Liver (tissue), 9 donors: ENCODE measurements around the gene FUT4. TPM values are rescaled to one million over a fixed set of nuclear protein-coding genes. Genes with fewer than 3 reads are reported as not detected.

Experiments used
- DNase-seq: peaks from one replicate; pipeline ENCODE4 v3.0.0-alpha.2; 2017; ENCODE audit warnings: low spot score
- H3K27ac ChIP-seq, 2 donors: one replicate each; pipeline ENCODE4 v1.7.0; 2013; ENCODE audit warnings: inconsistent platforms in 2 of 2, low read length in 2 of 2, control low read depth in 1 of 2, low read depth in 1 of 2, mild to moderate bottlenecking in 1 of 2
- H3K27me3 ChIP-seq, 4 donors: one replicate each; pipeline versions ENCODE4 v1.6.1 to v1.7.0; 2013; ENCODE audit warnings: low read length in 3 of 4, inconsistent platforms in 1 of 4, mild to moderate bottlenecking in 1 of 4, moderate library complexity in 1 of 4; ENCODE audit not compliant: control insufficient read depth in 4 of 4, insufficient read depth in 4 of 4
- H3K36me3 ChIP-seq, 4 donors: one replicate each; pipeline versions ENCODE4 v1.6.1 to v1.7.0; 2013; ENCODE audit warnings: low read length in 3 of 4, mild to moderate bottlenecking in 3 of 4, low read depth in 1 of 4, moderate library complexity in 1 of 4; ENCODE audit not compliant: control insufficient read depth in 4 of 4, insufficient read depth in 3 of 4
- H3K4me1 ChIP-seq, 4 donors: one replicate each; pipeline versions ENCODE4 v1.6.1 to v1.7.0; 2013; ENCODE audit warnings: low read length in 3 of 4, mild to moderate bottlenecking in 3 of 4, moderate library complexity in 1 of 4; ENCODE audit not compliant: control insufficient read depth in 4 of 4, insufficient read depth in 4 of 4
- H3K4me3 ChIP-seq, 3 donors: one replicate each; pipeline versions ENCODE4 v1.6.1 to v1.7.0; 2013; ENCODE audit warnings: low read length in 3 of 3, control low read depth in 1 of 3, low read depth in 1 of 3, mild to moderate bottlenecking in 1 of 3
- H3K9ac ChIP-seq, 2 donors: one replicate each; pipeline ENCODE4 v1.7.0; 2013; ENCODE audit warnings: low read length in 2 of 2, mild to moderate bottlenecking in 2 of 2, moderate library complexity in 2 of 2, control low read depth in 1 of 2, low read depth in 1 of 2
- H3K9me3 ChIP-seq, 4 donors: one replicate each; pipeline versions ENCODE4 v1.6.1 to v1.7.0; 2013; ENCODE audit warnings: low read length in 3 of 4; ENCODE audit not compliant: control insufficient read depth in 4 of 4
- EGR1 ChIP-seq, 2 donors: IDR thresholded peaks; 2 replicates each; pipeline ENCODE4 v1.6.1; 2016 to 2018; ENCODE audit warnings: antibody characterized with exemption in 2 of 2, low read depth in 2 of 2
- FOXA1 ChIP-seq: IDR thresholded peaks from 2 replicates; pipeline ENCODE4 v1.6.1; 2016; ENCODE audit warnings: antibody characterized with exemption
- FOXA2 ChIP-seq: IDR thresholded peaks from 2 replicates; pipeline ENCODE4 v1.6.1; 2016; ENCODE audit warnings: antibody characterized with exemption
- GABPA ChIP-seq, 2 donors: IDR thresholded peaks in 1 of 2; conservative IDR thresholded peaks in 1 of 2; 2 replicates each; pipeline ENCODE4 v1.6.1; 2016; ENCODE audit warnings: antibody characterized with exemption in 2 of 2, mild to moderate bottlenecking in 1 of 2, moderate library complexity in 1 of 2
- HNF4A ChIP-seq, 2 donors: conservative IDR thresholded peaks; 2 replicates each; pipeline ENCODE4 v1.6.1; 2016; ENCODE audit warnings: antibody characterized with exemption in 2 of 2, mild to moderate bottlenecking in 2 of 2
- HNF4G ChIP-seq: IDR thresholded peaks from 2 replicates; pipeline ENCODE4 v1.6.1; 2016; ENCODE audit warnings: antibody characterized with exemption
- JUND ChIP-seq, 2 donors: IDR thresholded peaks; 2 replicates each; pipeline ENCODE4 v1.6.1; 2016; ENCODE audit warnings: antibody characterized with exemption in 2 of 2
- NR2F2 ChIP-seq: IDR thresholded peaks from 2 replicates; pipeline ENCODE4 v1.6.1; 2016; ENCODE audit warnings: antibody characterized with exemption
- SP1 ChIP-seq: IDR thresholded peaks from 2 replicates; pipeline ENCODE4 v1.6.1; 2018; ENCODE audit warnings: antibody characterized with exemption, mild to moderate bottlenecking
- TAF1 ChIP-seq: conservative IDR thresholded peaks from 2 replicates; pipeline ENCODE4 v1.6.1; 2016; ENCODE audit warnings: antibody characterized with exemption, mild to moderate bottlenecking
- YY1 ChIP-seq: IDR thresholded peaks from 2 replicates; pipeline ENCODE4 v1.6.1; 2016; ENCODE audit warnings: antibody characterized with exemption, mild to moderate bottlenecking
- WGBS: extraction: QIAGEN DNeasy Blood & Tissue Kit; methylation state at CpG from one replicate; pipeline ENCODE4 v1.1.7; 2013; 5-methylcytosine and 5-hydroxymethylcytosine counted together
- polyA plus RNA-seq, 2 donors: library from polyadenylated mRNA; stranded (reverse) in 1 of 2; unstranded in 1 of 2; fragments of 200-250 nt in 1 of 2; fragments of >200 nt in 1 of 2; fragmentation: Nextera tagmentation in 1 of 2; extraction: Ambion mirVana in 1 of 2; gene quantifications; one replicate each; pipeline versions ENCODE4 v1.2.1 to v1.2.3, GENCODE V29; 2013 to 2015
- total RNA-seq, 2 donors: library from RNA; depleted of rRNA; stranded (reverse); fragments of >200 nt; gene quantifications; one replicate each; pipeline ENCODE4 v1.2.3, GENCODE V29; 2014
- TF ChIP-seq, protein P1 (sequence below): fragments of 150-350 bp; IDR thresholded peaks from 2 replicates; pipeline ENCODE4 v1.5.1; 2017; ENCODE audit warnings: improper control_type of control experiment, low read depth, low read length; ENCODE audit not compliant: missing input control
- TF ChIP-seq, protein P2 (sequence below): IDR thresholded peaks from 2 replicates; pipeline ENCODE4 v1.6.1; 2016; ENCODE audit warnings: antibody characterized with exemption, mild to moderate bottlenecking
- TF ChIP-seq, protein P3 (sequence below): IDR thresholded peaks from 2 replicates; pipeline ENCODE4 v1.6.1; 2016; ENCODE audit warnings: antibody characterized with exemption
- TF ChIP-seq, protein P4 (sequence below): IDR thresholded peaks from 2 replicates; pipeline ENCODE4 v1.6.1; 2016; ENCODE audit warnings: antibody characterized with exemption
- donor health status: healthy.
- donor health status: healthy.
- donor health status: healthy.
- donor health status: healthy.
- donor health status: healthy.

FUT4 gene
- total and polyA plus RNA-seq, 4 donors, result 0.47 to 4.3 (median 1.4) TPM

DNA sequence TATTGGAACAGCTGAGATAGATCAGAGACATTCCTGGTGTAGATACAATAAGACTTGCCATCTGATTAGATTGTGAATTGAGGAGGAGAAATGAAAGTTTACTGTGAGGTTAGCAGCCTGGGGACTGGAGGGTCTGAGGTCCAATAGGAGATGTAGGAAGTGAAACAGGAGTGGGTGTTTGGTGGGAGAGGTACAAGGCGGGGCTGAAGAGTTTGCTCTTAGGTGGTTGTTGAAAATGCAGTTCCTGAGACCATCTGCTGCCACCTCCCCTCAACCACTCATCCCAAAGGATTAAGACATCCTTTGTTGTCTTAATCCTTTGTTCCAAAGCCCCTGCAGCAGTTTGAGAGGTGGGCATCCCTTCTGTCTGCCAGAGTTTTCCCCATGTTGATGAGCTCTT, 38.2 kb downstream of the FUT4 start:
- H3K4me1 ChIP-seq, result no peaks in the 10 kb centered on the region
- no peak overlapping the region for H3K27ac ChIP-seq
- H3K4me3 ChIP-seq, result no peak overlapping the region
- H3K36me3 ChIP-seq, result no peaks in the 10 kb centered on the region
- 57% methylated on average over 1 of the region's 1 CpG for WGBS
- no peaks in the 10 kb centered on the region for H3K9me3 ChIP-seq
- TF ChIP-seq EGR1 (IDR thresholded peaks at IDR 0.05; ENCODE audit: low read depth in 2 of 2), result no peak
- TF ChIP-seq NR2F2, result no peak
- TF ChIP-seq, protein P1, sequence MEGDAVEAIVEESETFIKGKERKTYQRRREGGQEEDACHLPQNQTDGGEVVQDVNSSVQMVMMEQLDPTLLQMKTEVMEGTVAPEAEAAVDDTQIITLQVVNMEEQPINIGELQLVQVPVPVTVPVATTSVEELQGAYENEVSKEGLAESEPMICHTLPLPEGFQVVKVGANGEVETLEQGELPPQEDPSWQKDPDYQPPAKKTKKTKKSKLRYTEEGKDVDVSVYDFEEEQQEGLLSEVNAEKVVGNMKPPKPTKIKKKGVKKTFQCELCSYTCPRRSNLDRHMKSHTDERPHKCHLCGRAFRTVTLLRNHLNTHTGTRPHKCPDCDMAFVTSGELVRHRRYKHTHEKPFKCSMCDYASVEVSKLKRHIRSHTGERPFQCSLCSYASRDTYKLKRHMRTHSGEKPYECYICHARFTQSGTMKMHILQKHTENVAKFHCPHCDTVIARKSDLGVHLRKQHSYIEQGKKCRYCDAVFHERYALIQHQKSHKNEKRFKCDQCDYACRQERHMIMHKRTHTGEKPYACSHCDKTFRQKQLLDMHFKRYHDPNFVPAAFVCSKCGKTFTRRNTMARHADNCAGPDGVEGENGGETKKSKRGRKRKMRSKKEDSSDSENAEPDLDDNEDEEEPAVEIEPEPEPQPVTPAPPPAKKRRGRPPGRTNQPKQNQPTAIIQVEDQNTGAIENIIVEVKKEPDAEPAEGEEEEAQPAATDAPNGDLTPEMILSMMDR, result no peak
- no peak for TF ChIP-seq SP1
- TF ChIP-seq, protein P2, sequence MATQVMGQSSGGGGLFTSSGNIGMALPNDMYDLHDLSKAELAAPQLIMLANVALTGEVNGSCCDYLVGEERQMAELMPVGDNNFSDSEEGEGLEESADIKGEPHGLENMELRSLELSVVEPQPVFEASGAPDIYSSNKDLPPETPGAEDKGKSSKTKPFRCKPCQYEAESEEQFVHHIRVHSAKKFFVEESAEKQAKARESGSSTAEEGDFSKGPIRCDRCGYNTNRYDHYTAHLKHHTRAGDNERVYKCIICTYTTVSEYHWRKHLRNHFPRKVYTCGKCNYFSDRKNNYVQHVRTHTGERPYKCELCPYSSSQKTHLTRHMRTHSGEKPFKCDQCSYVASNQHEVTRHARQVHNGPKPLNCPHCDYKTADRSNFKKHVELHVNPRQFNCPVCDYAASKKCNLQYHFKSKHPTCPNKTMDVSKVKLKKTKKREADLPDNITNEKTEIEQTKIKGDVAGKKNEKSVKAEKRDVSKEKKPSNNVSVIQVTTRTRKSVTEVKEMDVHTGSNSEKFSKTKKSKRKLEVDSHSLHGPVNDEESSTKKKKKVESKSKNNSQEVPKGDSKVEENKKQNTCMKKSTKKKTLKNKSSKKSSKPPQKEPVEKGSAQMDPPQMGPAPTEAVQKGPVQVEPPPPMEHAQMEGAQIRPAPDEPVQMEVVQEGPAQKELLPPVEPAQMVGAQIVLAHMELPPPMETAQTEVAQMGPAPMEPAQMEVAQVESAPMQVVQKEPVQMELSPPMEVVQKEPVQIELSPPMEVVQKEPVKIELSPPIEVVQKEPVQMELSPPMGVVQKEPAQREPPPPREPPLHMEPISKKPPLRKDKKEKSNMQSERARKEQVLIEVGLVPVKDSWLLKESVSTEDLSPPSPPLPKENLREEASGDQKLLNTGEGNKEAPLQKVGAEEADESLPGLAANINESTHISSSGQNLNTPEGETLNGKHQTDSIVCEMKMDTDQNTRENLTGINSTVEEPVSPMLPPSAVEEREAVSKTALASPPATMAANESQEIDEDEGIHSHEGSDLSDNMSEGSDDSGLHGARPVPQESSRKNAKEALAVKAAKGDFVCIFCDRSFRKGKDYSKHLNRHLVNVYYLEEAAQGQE, result no peak
- TF ChIP-seq HNF4G, result no peak
- no peak for TF ChIP-seq JUND (IDR thresholded peaks at IDR 0.05)
- TF ChIP-seq FOXA2, result no peak
- TF ChIP-seq TAF1, result no peak
- TF ChIP-seq, protein P3, sequence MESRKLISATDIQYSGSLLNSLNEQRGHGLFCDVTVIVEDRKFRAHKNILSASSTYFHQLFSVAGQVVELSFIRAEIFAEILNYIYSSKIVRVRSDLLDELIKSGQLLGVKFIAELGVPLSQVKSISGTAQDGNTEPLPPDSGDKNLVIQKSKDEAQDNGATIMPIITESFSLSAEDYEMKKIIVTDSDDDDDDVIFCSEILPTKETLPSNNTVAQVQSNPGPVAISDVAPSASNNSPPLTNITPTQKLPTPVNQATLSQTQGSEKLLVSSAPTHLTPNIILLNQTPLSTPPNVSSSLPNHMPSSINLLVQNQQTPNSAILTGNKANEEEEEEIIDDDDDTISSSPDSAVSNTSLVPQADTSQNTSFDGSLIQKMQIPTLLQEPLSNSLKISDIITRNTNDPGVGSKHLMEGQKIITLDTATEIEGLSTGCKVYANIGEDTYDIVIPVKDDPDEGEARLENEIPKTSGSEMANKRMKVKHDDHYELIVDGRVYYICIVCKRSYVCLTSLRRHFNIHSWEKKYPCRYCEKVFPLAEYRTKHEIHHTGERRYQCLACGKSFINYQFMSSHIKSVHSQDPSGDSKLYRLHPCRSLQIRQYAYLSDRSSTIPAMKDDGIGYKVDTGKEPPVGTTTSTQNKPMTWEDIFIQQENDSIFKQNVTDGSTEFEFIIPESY, result no peak
- no peak for TF ChIP-seq HNF4A (conservative IDR thresholded peaks at IDR 0.05)
- TF ChIP-seq GABPA (IDR thresholded peaks at IDR 0.05 in 1 of 2, conservative IDR thresholded peaks at IDR 0.05 in 1 of 2), result no peak
- H3K9ac ChIP-seq, result no peak overlapping the region
- no peak for DNase-seq
- H3K27me3 ChIP-seq, result no peaks in the 10 kb centered on the region

DNA sequence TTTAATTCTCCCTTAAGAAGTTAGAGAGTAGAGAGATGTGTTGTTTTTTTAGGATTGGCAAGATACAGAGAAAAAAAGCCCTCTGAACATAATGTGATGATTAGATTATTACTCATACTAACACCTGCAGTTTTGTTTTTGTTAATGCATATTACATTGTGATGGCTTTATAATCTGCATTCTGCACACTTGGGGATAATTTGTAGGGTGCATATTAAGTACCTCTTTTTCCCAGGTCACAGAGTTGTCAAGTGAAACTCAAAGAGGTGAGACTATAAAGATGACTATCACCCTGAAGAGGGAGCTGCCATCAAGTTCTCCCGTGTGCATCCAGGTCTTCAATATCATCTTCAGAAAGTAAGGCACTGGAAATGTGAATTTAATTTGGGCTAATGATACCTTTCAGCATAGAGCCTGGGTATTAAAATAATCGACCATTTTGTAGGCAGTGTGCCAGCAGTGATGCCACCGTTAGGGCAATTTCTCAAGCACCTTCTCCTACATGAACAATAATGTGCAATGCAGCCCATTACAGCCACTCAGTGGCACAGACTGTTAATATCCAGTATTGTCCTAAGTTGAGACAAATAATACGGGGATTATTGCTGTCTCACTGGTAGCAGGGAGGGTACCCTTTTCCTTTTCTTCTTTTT, 39.6 kb downstream of the FUT4 start:
- no peak overlapping the region for H3K27ac ChIP-seq
- no peaks in the 10 kb centered on the region for H3K9me3 ChIP-seq
- DNase-seq, result no peak
- TF ChIP-seq SP1 (no peak), YY1 (no peak), FOXA2 (no peak), FOXA1 (no peak)
- TF ChIP-seq, protein P4, sequence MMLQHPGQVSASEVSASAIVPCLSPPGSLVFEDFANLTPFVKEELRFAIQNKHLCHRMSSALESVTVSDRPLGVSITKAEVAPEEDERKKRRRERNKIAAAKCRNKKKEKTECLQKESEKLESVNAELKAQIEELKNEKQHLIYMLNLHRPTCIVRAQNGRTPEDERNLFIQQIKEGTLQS, result no peak
- TF ChIP-seq, protein P3, result no peak
- H3K36me3 ChIP-seq, result no peaks in the 10 kb centered on the region
- no peak overlapping the region for H3K4me3 ChIP-seq
- no peaks in the 10 kb centered on the region for H3K27me3 ChIP-seq
- WGBS, result 61% methylated on average over 4 of the region's 4 CpGs
- H3K9ac ChIP-seq, result no peak overlapping the region
- no peaks in the 10 kb centered on the region for H3K4me1 ChIP-seq
